ENCODE measurements around the gene GALNT11.
"Not testable (repeated sequence)": the region's sequence is repeated elsewhere in the genome, so short reads cannot be mapped to it uniquely, and the experiment has no call there.

GALNT11 gene

DNA sequence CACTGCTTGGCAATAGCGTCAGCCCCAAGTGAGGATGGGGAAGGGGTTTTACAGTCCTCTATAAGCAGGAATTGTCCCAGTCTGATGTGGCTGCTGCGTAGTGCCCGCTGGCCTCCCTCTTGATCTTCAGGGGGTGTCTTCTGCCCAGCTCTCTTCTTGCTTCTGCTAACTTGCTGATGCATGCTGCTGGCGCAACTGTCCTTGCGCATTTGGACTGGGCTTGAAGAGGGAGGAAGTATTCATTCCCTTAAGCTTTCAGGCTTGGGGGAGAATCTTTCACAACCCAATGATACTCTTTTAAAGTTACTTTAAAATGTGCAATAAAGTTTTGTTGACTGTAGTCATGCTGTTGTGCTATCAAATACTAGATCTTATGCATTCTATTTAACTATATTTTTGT, 10.3 kb downstream of the GALNT11 start:
- no peak overlapping the region for H3K4me2 ChIP-seq (ENCODE audit: low read length)
- H3K4me3 ChIP-seq (ENCODE audit: low read length): no peak overlapping the region
- H4K20me1 ChIP-seq (ENCODE audit: control insufficient read depth, insufficient read depth, low read depth, low read length): no peaks in the 10 kb centered on the region

DNA sequence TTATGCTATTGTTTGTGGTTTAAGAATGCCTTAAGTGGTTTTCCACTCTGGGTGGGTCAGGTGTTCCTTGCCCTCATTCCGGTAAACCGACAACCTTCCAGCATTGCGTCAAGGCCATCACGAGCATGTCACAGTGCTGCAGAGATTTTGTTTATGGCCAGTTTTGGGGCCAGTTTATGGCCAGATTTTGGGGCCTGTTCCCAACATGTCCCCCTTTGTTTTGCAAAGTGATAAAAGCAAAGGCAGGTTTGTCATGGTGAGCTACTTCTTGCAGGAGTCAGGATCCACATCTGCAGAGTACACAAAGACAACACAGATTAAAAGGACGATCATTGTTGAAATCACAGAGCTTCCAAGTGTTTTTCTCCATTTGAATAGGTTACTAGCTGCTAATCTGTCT, 12.9 kb downstream of the GALNT11 start:
- not testable (repeated sequence) for H3K27ac ChIP-seq (ENCODE audit: low read depth, low read length); H3K9me3 ChIP-seq (ENCODE audit: control insufficient read depth, insufficient read depth, low read length); H3K9me2 ChIP-seq (replicated peaks; ENCODE audit: control insufficient read depth, low read length); H3K4me3 ChIP-seq (ENCODE audit: low read length); H3K4me2 ChIP-seq (ENCODE audit: low read length); H3F3A ChIP-seq (ENCODE audit: control insufficient read depth, insufficient read depth); H4K20me1 ChIP-seq (ENCODE audit: control insufficient read depth, insufficient read depth, low read depth, low read length); H3K27me3 ChIP-seq (ENCODE audit: control insufficient read depth, low read length); H3K79me2 ChIP-seq (ENCODE audit: control insufficient read depth, low read length); H3K36me3 ChIP-seq (ENCODE audit: control insufficient read depth, low read length); H3K4me1 ChIP-seq (ENCODE audit: control insufficient read depth, low read length)

More for the DNA sequence above, 10.3 kb downstream of the GALNT11 start:
- H3K79me2 ChIP-seq (ENCODE audit: control insufficient read depth, low read length): no peaks in the 10 kb centered on the region
- H3K9me2 ChIP-seq (replicated peaks; ENCODE audit: control insufficient read depth, low read length): no peaks in the 10 kb centered on the region
- peaks cover 9% of the 10 kb centered on the region for H3K9me3 ChIP-seq (ENCODE audit: control insufficient read depth, insufficient read depth, low read length)
- no peak overlapping the region for H3K27ac ChIP-seq (ENCODE audit: low read depth, low read length)
- no peaks in the 10 kb centered on the region for H3F3A ChIP-seq (ENCODE audit: control insufficient read depth, insufficient read depth)
- TF ChIP-seq, protein P1, sequence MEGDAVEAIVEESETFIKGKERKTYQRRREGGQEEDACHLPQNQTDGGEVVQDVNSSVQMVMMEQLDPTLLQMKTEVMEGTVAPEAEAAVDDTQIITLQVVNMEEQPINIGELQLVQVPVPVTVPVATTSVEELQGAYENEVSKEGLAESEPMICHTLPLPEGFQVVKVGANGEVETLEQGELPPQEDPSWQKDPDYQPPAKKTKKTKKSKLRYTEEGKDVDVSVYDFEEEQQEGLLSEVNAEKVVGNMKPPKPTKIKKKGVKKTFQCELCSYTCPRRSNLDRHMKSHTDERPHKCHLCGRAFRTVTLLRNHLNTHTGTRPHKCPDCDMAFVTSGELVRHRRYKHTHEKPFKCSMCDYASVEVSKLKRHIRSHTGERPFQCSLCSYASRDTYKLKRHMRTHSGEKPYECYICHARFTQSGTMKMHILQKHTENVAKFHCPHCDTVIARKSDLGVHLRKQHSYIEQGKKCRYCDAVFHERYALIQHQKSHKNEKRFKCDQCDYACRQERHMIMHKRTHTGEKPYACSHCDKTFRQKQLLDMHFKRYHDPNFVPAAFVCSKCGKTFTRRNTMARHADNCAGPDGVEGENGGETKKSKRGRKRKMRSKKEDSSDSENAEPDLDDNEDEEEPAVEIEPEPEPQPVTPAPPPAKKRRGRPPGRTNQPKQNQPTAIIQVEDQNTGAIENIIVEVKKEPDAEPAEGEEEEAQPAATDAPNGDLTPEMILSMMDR (IDR thresholded peaks at IDR 0.05; ENCODE audit: low read depth, low read length, poor library complexity, severe bottlenecking): no peak
- no peak for TF ChIP-seq EZH2phosphoT487 (IDR thresholded peaks at IDR 0.05; ENCODE audit: borderline replicate concordance, low read length)
- H3K36me3 ChIP-seq (ENCODE audit: control insufficient read depth, low read length): no peaks in the 10 kb centered on the region
- no peaks in the 10 kb centered on the region for H3K4me1 ChIP-seq (ENCODE audit: control insufficient read depth, low read length)
- no peaks in the 10 kb centered on the region for H3K27me3 ChIP-seq (ENCODE audit: control insufficient read depth, low read length)

DNA sequence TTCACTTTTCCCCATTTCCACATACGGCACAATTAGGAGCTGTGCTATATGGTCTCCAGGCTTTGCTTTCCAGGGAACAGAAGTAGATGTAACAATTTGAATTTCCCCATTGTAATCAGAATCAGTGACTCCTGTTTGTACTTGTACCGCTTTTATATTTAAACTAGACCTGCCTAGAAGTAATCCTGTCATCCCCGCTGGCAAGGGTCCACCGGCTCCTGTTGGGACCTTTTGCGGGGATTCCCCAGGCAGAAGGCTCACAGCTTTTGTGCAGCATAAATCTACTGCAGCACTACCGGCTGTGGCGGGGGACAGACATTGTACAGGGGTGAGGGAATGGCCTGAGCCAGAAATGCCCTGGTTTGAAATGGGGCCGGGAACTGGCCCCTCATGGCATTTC, 17.6 kb downstream of the GALNT11 start:
- not testable (repeated sequence) for H3K36me3 ChIP-seq (ENCODE audit: control insufficient read depth, low read length); H3K79me2 ChIP-seq (ENCODE audit: control insufficient read depth, low read length); H3F3A ChIP-seq (ENCODE audit: control insufficient read depth, insufficient read depth); H3K4me1 ChIP-seq (ENCODE audit: control insufficient read depth, low read length); H3K27ac ChIP-seq (ENCODE audit: low read depth, low read length); H3K4me2 ChIP-seq (ENCODE audit: low read length); H3K9me2 ChIP-seq (replicated peaks; ENCODE audit: control insufficient read depth, low read length); H3K4me3 ChIP-seq (ENCODE audit: low read length); H3K27me3 ChIP-seq (ENCODE audit: control insufficient read depth, low read length); H3K9me3 ChIP-seq (ENCODE audit: control insufficient read depth, insufficient read depth, low read length); H4K20me1 ChIP-seq (ENCODE audit: control insufficient read depth, insufficient read depth, low read depth, low read length)

DNA sequence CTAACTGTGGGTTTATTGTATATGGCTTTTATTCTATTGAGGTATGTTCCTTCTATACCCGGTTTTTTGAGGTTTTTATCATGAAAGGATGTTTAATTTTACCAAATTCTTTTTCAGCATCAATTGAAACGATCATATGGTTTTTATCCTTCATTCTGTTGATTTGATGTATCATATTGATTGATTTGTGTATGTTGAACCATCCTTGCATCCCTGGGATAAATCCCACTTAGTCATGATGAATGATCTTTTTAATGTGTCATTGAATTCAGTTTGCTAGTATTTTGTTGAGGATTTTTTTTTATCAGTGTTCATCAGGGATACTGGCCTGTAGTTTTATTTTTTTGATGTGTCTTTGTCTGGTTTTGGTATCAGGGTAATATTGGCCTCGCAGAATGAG, 19.4 kb downstream of the GALNT11 start:
- H3K4me1 ChIP-seq (ENCODE audit: control insufficient read depth, low read length); H4K20me1 ChIP-seq (ENCODE audit: control insufficient read depth, insufficient read depth, low read depth, low read length); H3K27me3 ChIP-seq (ENCODE audit: control insufficient read depth, low read length); H3K4me2 ChIP-seq (ENCODE audit: low read length); H3K4me3 ChIP-seq (ENCODE audit: low read length); H3K9me3 ChIP-seq (ENCODE audit: control insufficient read depth, insufficient read depth, low read length); H3F3A ChIP-seq (ENCODE audit: control insufficient read depth, insufficient read depth); H3K79me2 ChIP-seq (ENCODE audit: control insufficient read depth, low read length); H3K27ac ChIP-seq (ENCODE audit: low read depth, low read length); H3K36me3 ChIP-seq (ENCODE audit: control insufficient read depth, low read length); H3K9me2 ChIP-seq (replicated peaks; ENCODE audit: control insufficient read depth, low read length): not testable (repeated sequence)

DNA sequence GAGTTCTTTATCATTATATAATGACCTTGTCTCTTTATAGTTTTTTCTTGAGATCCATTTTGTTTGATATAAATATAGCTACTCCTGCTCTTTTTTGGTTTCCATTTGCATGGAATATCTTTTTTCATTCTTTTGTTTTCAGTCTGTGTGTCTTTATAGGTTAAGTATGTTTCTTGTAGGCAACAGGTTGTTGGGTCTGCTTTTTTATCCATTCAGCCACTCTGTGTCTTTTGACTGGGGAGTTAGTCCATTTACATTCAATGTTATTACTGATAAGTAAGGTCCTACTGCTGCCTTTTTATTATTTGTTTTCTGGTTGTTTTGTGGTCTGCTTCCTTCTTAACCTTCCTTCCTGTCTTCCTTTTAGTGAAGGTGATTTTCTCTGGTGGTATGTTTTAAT, 21.1 kb downstream of the GALNT11 start:
- Histone ChIP-seq H3K9me3 (ENCODE audit: control insufficient read depth, insufficient read depth, low read length) (no peaks in the 10 kb centered on the region), H3K27ac (ENCODE audit: low read depth, low read length) (no peak overlapping the region)
- TF ChIP-seq, protein P1 (IDR thresholded peaks at IDR 0.05; ENCODE audit: low read depth, low read length, poor library complexity, severe bottlenecking): no peak
- no peak for TF ChIP-seq EZH2phosphoT487 (IDR thresholded peaks at IDR 0.05; ENCODE audit: borderline replicate concordance, low read length)

More for the DNA sequence above, 21.1 kb downstream of the GALNT11 start:
- Histone ChIP-seq H3K4me1 (ENCODE audit: control insufficient read depth, low read length) (no peaks in the 10 kb centered on the region), H3K36me3 (ENCODE audit: control insufficient read depth, low read length) (no peaks in the 10 kb centered on the region), H3K27me3 (ENCODE audit: control insufficient read depth, low read length) (peaks cover 17% of the 10 kb centered on the region), H3K79me2 (ENCODE audit: control insufficient read depth, low read length) (no peaks in the 10 kb centered on the region), H3K9me2 (replicated peaks; ENCODE audit: control insufficient read depth, low read length) (no peaks in the 10 kb centered on the region), H3F3A (ENCODE audit: control insufficient read depth, insufficient read depth) (no peaks in the 10 kb centered on the region), H3K4me3 (ENCODE audit: low read length) (no peak overlapping the region), H3K4me2 (ENCODE audit: low read length) (no peak overlapping the region), H4K20me1 (ENCODE audit: control insufficient read depth, insufficient read depth, low read depth, low read length) (no peaks in the 10 kb centered on the region)

Data from DOHH2 (cell line).